GM12872 (cell line): ENCODE data around the gene DCUN1D2.

ENCODE experiments used
- CTCF ChIP-seq: IDR thresholded peaks from 3 replicates; pipeline ENCODE4 v1.5.1; 2011; ENCODE audit warnings: low read depth, mild to moderate bottlenecking, low read length, moderate library complexity; ENCODE audit not compliant: insufficient read depth

Gene DCUN1D2

GRCh38 chr13:113527272-113527958 lies 36.9 kb upstream of the DCUN1D2 start:
- TF ChIP-seq CTCF = no peak

- TF ChIP-seq CTCF = no peak
Observed at GRCh38 chr13:113526466-113527220, 36.1 kb upstream of the DCUN1D2 start.

GRCh38 chr13:113520571-113520970 lies 30.1 kb upstream of the DCUN1D2 start:
- TF ChIP-seq CTCF = no peak

GRCh38 chr13:113519556-113519955 lies 29.0 kb upstream of the DCUN1D2 start:
- TF ChIP-seq CTCF = no peak

DNA sequence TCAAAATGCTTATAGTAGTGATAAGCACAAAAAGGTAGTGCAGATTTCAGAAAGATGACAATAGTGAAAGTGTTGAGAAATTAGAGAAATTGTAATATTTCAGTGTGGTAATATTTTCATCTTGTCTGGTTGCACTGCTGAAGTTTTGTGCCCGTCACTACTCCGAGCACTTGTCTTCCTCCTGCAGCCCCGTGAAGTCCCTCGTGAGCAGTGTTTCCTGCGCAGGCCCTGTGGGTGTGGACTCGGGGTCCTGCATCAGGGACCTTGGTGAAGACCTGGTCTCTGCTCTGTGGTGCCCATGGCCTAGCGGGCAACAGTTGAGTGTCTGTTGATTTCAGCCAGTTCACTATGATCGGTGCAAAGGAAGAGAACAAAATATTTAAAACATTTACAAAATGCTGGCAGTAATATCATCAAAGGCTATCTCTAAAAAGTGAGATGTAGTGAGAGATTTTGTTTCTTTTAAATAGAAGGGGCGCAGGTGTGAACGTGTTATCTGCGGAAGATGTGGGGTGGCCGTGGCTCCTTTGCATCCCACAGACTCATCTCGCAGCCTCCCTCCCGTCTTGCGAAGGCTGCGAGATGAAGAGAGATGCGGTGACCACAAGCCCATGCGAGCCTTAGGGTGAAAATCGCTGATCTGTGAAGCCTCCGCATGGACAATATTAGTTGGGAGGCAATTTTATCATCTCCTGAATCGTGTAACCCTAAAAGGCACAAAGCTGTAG lies 27.7 kb upstream of the DCUN1D2 start:
- no peak for TF ChIP-seq CTCF

DNA sequence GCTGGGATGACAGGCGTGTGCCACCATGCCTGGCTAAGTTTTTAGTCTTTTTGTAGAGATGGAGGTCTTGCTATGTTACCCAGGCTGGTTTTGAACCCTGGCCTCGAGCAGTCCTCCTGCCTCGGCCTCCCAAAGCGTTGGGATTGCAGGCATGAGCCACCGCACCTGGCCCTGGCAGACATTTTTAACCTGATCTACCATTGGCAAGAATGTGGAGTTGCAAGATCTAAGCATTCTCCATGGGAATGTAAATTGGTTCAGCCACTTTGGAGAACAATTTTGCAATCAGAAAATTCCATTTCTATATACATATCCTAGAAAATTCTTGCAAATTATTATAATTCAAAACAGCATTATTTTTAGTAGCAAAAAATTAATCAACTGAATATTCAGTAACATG lies 24.3 kb upstream of the DCUN1D2 start:
- no peak for TF ChIP-seq CTCF

- TF ChIP-seq CTCF = no peak
Observed at GRCh38 chr13:113513761-113514160, 23.2 kb upstream of the DCUN1D2 start.
